ENCODE results near the gene HOXA5. TPM values are rescaled to one million over a fixed set of nuclear protein-coding genes. Genes with fewer than 3 reads are reported as not detected.
A peak's percentile ranks its signal among the peaks of the same experiment; 100 is the strongest.

Gene HOXA5
- total and polyA plus RNA-seq, 8 donors: 2.9 to 53.1 (median 10.7) TPM

DNA sequence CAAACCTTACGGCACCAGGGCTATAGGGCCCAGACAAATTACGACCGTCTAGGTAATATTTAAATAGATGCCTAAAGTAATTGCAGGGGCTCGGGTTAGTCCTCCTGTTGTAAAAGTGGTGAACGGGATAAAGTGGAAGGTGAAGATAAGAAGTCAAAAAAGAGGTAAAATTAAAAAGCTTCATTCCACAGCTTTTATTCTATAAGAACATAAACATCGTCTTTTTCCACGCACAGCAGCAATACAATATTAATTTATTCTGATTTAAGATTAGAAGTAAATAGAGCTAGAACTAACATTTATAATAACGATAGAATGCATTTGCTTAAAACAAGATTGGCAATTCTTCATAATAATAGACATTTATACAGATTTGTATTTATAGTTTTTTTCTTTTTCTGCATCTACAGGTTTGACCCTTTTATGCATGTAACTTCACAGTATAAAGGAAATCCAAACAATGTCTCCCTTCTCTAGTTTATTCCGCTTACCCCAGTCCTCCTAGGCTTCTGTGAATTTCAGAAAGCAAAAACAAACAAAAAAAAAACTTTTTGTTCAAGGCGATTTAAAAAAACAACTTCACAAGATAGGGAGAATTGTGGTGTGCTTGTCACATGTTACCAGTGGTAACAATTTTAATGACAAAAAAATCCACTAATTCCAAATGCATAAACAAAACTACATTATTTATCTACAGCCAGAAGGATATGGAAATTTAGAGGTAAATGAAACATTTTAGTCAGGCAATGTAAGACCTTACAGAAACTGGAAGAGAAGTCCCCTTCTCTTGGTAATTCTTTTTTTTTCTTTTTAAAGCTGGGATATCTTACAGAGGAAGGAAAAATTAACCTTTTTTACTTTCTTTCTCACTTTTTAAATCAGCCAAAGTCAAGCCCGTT is 27.2 kb upstream of the HOXA5 start:
- TF ChIP-seq POLR2AphosphoS5 (IDR thresholded peaks at IDR 0.05): no peak
- no peak for TF ChIP-seq POLR2A (IDR thresholded peaks at IDR 0.05)
- DNase-seq: no peak
- H3K27ac ChIP-seq: no peak overlapping the region
- H3K36me3 ChIP-seq: no peaks in the 10 kb centered on the region
- H3K4me1 ChIP-seq: peaks cover 27 to 60% (median 54%) of the 10 kb centered on the region in 4 donors
- no peak overlapping the region for H3K4me3 ChIP-seq
- H3K9me3 ChIP-seq: peaks cover 0 to 26% (median 5%) of the 10 kb centered on the region in 4 donors
- 22 to 27% (median 23%) methylated on average over 11 of the region's 11 CpGs for WGBS, 5 donors
- intact Hi-C loops (cut with DNase I; ENCODE audit: low total_unique reads): loop anchor here (10.0 kb wide), 1 partner anchor 1296 kb away; no protein-coding TSS in a partner anchor
- H3K27me3 ChIP-seq: peaks cover 72 to 100% (median 100%) of the 10 kb centered on the region in 3 donors

DNA sequence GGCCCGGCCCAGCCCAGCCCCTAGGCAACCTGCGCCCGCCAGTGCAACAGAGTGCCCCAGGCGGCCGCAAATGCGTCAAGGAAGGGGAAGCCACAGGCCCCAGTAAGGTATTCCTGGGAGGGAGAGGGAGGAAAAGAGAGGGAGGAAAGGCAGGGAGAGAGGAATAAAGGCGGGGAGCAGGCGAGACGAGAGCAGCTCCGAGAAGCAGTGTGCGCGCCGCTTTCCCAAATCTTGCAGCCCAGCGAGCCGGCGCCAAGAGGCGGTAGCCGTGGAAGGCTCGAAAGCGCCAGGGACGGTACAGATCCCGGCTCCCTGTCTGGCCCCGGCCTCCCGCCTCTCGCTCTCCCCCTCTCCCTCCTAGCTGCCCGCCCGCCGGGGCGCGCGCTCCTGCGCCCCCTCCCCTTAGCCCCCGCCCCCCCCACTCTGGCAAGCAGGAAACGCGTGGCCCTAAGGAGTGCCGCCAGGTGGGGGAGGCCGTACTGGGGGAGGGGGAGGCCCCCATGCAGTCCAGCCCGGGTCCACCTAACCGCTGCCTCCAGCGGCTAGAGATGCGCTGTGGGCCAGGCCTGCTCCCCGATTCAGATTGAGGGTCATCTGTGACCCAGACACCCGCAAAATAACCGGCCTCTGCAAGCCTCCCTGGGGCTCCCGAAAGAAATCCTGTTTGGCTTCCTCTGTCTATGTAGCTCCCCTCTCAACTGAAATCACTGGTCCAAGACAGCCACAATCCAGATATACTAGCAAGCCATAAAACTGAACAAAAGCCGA is 26.4 kb upstream of the HOXA5 start:
- H3K4me1 ChIP-seq: peaks cover 34 to 69% (median 61%) of the 10 kb centered on the region in 4 donors
- TF ChIP-seq POLR2A (IDR thresholded peaks at IDR 0.05) (no peak), POLR2AphosphoS5 (IDR thresholded peaks at IDR 0.05) (no peak), EP300 (IDR thresholded peaks at IDR 0.05) (no peak)
- TF ChIP-seq, protein P1, sequence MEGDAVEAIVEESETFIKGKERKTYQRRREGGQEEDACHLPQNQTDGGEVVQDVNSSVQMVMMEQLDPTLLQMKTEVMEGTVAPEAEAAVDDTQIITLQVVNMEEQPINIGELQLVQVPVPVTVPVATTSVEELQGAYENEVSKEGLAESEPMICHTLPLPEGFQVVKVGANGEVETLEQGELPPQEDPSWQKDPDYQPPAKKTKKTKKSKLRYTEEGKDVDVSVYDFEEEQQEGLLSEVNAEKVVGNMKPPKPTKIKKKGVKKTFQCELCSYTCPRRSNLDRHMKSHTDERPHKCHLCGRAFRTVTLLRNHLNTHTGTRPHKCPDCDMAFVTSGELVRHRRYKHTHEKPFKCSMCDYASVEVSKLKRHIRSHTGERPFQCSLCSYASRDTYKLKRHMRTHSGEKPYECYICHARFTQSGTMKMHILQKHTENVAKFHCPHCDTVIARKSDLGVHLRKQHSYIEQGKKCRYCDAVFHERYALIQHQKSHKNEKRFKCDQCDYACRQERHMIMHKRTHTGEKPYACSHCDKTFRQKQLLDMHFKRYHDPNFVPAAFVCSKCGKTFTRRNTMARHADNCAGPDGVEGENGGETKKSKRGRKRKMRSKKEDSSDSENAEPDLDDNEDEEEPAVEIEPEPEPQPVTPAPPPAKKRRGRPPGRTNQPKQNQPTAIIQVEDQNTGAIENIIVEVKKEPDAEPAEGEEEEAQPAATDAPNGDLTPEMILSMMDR (IDR thresholded peaks at IDR 0.05): no peak
- intact Hi-C loops (cut with DNase I; ENCODE audit: low total_unique reads): loop anchor here (10.0 kb wide), 1 partner anchor 1295 kb away; no protein-coding TSS in a partner anchor
- no peak for DNase-seq
- WGBS, 5 donors: 5 to 12% (median 11%) methylated on average over 29 to 46 of the region's 46 CpGs
- H3K27me3 ChIP-seq: peaks cover 74 to 100% (median 100%) of the 10 kb centered on the region in 3 donors
- no peaks in the 10 kb centered on the region for H3K36me3 ChIP-seq
- H3K27ac ChIP-seq: no peak overlapping the region
- peaks cover 0 to 34% (median 9%) of the 10 kb centered on the region in 4 donors for H3K9me3 ChIP-seq
- peak overlapping the region in 1 of 4 donors; percentile 24 for H3K4me3 ChIP-seq

DNA sequence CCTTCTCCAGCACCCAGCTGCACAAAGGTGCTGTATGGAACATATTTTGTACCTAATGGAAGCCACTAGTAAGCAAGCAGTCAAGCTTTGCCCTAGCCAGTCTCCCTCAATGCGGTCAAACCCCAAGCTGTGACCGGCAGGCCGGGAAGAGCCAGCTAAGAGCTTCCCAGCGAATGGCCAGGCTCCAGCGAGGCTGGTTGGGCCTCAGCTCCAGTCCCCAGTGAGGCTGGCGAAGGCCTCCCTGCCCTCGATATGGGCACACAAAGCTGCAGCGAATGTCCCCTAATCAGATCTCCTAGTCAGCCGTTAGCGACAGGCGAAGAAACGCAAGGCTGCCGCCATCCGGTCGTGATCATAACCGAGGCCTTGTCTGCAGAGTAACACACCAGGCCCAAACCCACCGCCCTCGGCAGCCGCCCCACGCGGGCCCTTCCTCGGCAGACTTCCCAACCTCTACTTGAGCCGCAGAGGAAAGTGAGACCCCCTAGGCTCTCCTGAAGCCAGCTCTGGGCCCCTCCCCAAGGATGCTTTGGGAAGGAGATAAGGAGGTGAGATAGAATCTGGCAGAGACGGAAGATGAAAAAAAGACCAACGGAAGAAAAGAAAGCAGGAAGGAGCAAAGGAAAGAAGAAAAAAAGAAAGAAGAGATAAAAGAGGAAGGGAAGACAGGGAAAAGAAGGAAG is 24.9 kb upstream of the HOXA5 start:
- TF ChIP-seq, protein P1 (IDR thresholded peaks at IDR 0.05): no peak
- TF ChIP-seq POLR2A (IDR thresholded peaks at IDR 0.05) (no peak), EP300 (IDR thresholded peaks at IDR 0.05) (no peak), POLR2AphosphoS5 (IDR thresholded peaks at IDR 0.05) (no peak)
- intact Hi-C loops (cut with DNase I; ENCODE audit: low total_unique reads): no loop called here
- peaks cover 25 to 62% (median 57%) of the 10 kb centered on the region in 4 donors for H3K4me1 ChIP-seq
- WGBS, 5 donors: 16 to 33% (median 23%) methylated on average over 8 to 25 of the region's 25 CpGs
- H3K27me3 ChIP-seq: peaks cover 68 to 100% (median 100%) of the 10 kb centered on the region in 3 donors
- H3K4me3 ChIP-seq: no peak overlapping the region
- H3K9me3 ChIP-seq: peaks cover 0 to 33% (median 9%) of the 10 kb centered on the region in 4 donors
- H3K36me3 ChIP-seq: no peaks in the 10 kb centered on the region
- H3K27ac ChIP-seq: no peak overlapping the region
- DNase-seq: no peak

DNA sequence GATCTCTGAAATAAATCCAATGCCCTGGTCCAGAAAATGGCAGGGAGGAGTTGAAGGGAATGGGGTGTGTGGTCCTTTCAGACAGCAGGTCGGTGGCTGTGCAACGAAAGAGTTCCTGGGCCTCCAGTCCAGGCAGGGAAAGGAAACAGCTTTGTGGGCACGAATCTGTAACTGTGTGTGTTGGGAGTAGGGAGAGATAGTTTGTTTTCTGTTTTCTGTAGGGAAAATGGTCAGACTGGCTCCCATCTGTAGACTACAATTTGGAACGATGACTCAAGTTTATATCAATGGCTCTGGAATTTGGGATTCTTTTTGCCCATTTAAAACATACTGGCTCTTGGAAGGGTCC is 24.4 kb upstream of the HOXA5 start:
- TF ChIP-seq, protein P1 (IDR thresholded peaks at IDR 0.05): no peak
- no peak for TF ChIP-seq EP300 (IDR thresholded peaks at IDR 0.05)
- 25 to 35% (median 34%) methylated on average over 4 of the region's 4 CpGs for WGBS, 5 donors
- no peak overlapping the region for H3K27ac ChIP-seq
- intact Hi-C loops (cut with DNase I; ENCODE audit: low total_unique reads): no loop called here
- no peak overlapping the region for H3K4me3 ChIP-seq
- H3K36me3 ChIP-seq: no peaks in the 10 kb centered on the region
- peaks cover 20 to 57% (median 51%) of the 10 kb centered on the region in 4 donors for H3K4me1 ChIP-seq
- H3K27me3 ChIP-seq: peaks cover 65 to 100% (median 98%) of the 10 kb centered on the region in 3 donors
- no peak for DNase-seq
- H3K9me3 ChIP-seq: peaks cover 0 to 30% (median 9%) of the 10 kb centered on the region in 4 donors
